GM19455 (cell line): ENCODE measurements around the gene PRRT1B.
A peak's percentile ranks its signal among the peaks of the same experiment; 100 is the strongest.

Experiments
- ATAC-seq: cut with Tn5 transposase; IDR thresholded peaks from one replicate; pipeline ENCODE4 v1.9.1; 2021; ENCODE audit not compliant: unreplicated experiment

PRRT1B gene

GRCh38 chr9:131522257-131523085 is 22.9 kb upstream of the PRRT1B start:
- ATAC-seq: no peak

- ATAC-seq: no peak
Observed at GRCh38 chr9:131523086-131523388, 22.3 kb upstream of the PRRT1B start.

GRCh38 chr9:131523451-131524435 is 21.6 kb upstream of the PRRT1B start:
- ATAC-seq: no peak

GRCh38 chr9:131524665-131525315 is 20.5 kb upstream of the PRRT1B start:
- no peak for ATAC-seq

- ATAC-seq: no peak
Observed at GRCh38 chr9:131525643-131526565, 19.4 kb upstream of the PRRT1B start.

DNA sequence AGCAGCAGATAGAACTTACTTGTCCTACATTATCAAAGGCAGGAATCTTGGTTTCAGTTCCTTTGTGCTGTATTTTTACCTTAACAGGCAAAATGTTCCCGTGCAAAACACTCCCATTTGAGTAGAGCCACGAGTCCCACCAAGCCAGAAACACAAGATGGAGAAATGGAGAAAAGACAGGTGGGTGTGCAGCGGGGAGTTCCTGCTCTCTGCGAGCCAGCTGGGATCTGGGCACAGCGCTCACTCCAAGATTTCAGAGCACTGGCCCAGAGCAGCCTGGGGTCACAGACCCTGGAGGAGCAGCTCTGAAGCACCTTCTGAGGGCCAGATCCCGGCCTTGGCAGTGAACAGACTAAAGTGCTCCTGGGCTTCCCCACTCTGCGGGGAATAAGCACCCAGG is 17.1 kb upstream of the PRRT1B start:
- ATAC-seq: no peak

DNA sequence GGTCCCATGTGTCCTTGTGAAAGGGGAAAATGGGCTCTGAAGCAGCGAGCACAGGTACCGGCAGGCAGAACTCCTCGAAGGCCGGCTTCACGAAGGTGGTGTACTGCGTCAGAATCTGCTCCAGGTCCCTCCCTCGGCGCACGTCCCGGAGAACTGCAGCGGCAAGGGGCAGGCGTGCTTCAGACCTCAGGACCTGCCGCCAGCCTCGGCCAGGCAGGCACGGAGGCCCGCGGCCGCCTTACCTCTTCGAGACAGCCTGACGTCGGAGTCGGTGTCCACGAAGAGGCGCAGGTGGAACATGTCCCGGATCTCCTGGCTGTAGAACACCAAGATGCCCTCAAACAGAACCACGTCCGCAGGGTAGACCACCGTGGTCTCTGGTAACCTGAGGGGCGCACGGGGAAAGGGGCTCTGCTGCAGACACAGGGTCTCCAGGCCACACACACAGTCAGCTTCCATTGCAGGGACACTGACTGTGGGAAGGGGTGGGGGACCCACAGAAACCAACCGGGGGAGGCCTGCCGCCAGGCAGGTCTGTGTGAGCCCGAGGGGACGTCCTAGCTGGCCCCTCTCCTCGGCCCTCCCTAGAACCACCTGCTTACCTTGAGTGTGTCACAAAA is 16.3 kb upstream of the PRRT1B start:
- ATAC-seq: no peak

GRCh38 chr9:131529597-131530545 is 15.5 kb upstream of the PRRT1B start:
- ATAC-seq: no peak

GRCh38 chr9:131530546-131530919 is 14.8 kb upstream of the PRRT1B start:
- ATAC-seq: peak; percentile 20

- ATAC-seq: peak; percentile 88
Observed at GRCh38 chr9:131530920-131531832, 14.1 kb upstream of the PRRT1B start, which contains the start of gene UCK1. UCK1 (minus strand) TSS chr9:131531263; CDS start chr9:131531174, 89 bp downstream.

DNA sequence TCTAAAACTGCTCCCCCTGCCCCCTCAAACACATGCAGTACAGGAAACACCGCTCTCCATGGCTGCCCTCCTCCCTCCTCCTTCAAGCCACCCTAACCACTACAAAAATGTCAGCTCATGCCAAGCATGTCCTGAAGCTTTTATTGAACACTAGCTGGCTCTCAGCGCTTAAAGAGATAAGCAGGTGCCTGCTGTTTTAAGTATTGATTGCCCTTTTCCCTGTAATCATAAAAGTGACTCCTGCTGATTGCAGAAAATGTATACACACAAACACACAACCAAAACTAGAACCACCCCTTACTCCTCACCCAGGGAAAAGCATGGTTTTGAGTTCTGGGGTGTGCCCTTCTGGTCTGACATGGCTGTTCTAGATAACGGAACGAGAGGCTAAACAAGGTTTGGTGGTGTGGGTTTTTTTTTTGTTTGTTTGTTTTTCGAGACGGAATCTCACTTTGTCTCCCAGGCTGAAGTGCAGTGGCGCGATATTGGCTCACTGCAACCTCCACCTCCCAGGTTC is 10.5 kb upstream of the PRRT1B start:
- no peak for ATAC-seq

DNA sequence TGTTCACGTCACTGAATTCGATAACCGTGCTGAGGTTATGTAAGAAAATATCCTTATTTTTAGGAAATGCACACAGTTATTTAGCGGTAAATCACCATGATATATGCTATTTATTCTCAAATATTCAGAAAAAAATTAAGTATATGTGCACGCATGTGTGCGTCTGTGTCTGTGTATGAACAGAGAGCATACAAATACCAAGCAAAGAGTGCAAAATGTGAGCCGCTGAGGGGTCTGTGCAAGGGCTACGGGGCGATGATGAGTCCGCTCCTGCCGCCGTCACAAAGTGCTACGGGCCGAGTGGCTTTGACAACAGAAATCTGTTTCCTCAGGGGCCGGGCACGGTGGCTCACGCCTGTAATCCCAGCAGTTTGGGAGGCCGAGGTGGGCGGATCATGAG is 7.4 kb upstream of the PRRT1B start:
- no peak for ATAC-seq

DNA sequence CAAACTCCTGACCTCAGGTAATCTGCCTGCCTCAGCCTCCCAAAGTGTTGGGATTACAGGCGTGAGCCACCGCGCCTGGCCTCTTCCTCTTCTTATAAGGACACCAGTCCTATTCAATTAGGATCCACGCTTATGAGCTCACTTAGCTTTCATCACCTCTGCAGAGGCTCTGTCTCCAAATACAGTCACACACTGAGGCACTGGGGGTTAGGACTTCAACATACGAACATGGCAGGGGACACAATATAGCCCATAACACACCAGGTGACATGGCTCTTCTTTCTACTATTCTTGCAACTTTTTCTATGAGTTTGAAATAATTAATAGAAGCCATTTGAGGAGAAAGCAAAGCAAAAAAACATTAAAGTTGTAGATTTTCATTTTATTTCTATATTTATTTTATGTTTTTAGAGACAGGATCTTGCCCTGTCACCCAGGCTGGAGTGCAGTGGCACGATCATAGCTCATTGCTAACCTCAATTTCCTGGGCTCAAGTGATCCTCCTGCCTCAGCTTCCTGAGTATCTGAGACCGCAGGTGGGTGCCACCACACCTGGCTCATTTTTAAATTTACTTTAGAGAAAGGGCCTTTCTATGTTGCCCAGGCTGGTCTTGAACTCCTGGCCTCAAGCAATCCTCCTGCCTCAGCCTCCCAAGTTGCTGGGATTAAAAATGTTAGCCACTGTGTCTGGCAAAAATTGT is 6.0 kb upstream of the PRRT1B start:
- ATAC-seq: no peak

DNA sequence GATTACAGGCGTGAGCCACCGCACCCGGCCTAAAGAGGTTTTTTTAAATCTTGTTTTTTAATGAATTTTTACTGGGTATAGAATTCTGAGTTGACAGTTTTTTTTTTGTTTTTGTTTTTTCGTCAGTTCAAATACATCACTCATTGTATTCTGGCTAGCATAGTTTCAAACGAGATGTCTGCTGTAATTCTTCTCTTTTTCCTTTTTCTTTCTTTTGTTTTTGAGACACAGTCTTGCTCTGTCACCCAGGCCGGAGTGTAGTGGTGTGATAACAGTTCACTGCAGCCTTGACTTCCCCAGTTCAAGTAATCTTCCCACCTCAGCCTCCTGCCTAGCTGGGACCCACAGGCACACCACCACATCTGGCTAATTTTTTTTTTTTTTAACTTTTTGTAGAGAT is 2.2 kb upstream of the PRRT1B start:
- no peak for ATAC-seq

DNA sequence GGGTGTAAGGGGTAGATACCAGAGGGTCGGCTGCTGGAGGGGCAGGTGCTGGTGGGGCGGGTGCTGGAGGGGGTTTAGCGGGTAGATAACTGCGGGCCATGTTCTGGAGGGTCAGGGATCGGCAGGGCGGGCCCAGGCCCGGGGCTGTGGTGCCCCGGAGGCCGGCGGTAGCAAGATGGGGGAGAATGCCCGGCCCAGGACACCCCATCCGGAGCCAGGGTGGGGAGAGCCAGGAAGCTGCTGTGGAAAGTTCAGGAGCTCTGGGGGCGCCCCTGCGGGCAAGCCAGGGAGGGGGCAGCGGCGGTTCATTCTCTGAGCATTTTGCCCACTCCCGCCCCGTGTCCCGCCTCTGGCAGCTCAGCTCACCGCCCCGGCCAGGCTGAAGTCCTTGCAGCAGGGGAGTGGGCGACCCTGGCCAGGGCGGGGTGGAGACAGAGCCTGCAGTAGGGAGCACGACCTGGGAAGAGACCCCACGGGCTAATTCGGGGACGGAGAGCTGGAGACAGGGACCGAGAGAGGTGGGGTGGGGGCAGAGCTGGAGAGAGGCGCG is 538 bp downstream of the PRRT1B start:
- ATAC-seq: no peak

GRCh38 chr9:131546336-131547084 is 1.2 kb downstream of the PRRT1B start:
- ATAC-seq: no peak
